GM23338 (cell line): ENCODE measurements around the gene NUTM1. TPM values are rescaled to one million over a fixed set of nuclear protein-coding genes. Genes with fewer than 3 reads are reported as not detected.

Source experiments
- ATAC-seq: fragments of 200-7000 bp; cut with Tn5 transposase; 3 replicates; pipeline ENCODE4 v1.9.1; 2020
- DNase-seq: peaks from one replicate; pipeline ENCODE4 v3.0.0-alpha.2; 2015; ENCODE audit warnings: low spot score
- H2AFZ ChIP-seq: fragments of 200-600 bp; sonication (generic); 2 replicates; pipeline ENCODE4 v1.8.0; 2016; ENCODE audit warnings: antibody characterized with exemption, mild to moderate bottlenecking, moderate library complexity
- H3F3A ChIP-seq: fragments of 200-600 bp; sonication (generic); replicated peaks from 2 replicates; pipeline ENCODE4 v1.8.0; 2017; ENCODE audit warnings: antibody characterized with exemption, mixed run types, low read depth
- H3K27ac ChIP-seq: fragments of 200-600 bp; sonication (generic); 2 replicates; pipeline ENCODE4 v1.6.1; 2016; ENCODE audit warnings: low read depth
- H3K27me3 ChIP-seq: fragments of 200-600 bp; sonication (generic); 2 replicates; pipeline ENCODE4 v1.8.0; 2016; ENCODE audit warnings: mild to moderate bottlenecking, mixed run types, moderate library complexity; ENCODE audit not compliant: insufficient read depth
- H3K36me3 ChIP-seq: fragments of 200-600 bp; sonication (generic); 2 replicates; pipeline ENCODE4 v1.8.0; 2016; ENCODE audit warnings: mild to moderate bottlenecking; ENCODE audit not compliant: insufficient read depth
- H3K4me1 ChIP-seq: fragments of 200-600 bp; sonication (generic); 2 replicates; pipeline ENCODE4 v1.8.0; 2016; ENCODE audit warnings: mild to moderate bottlenecking, moderate library complexity; ENCODE audit not compliant: insufficient read depth
- H3K4me2 ChIP-seq: fragments of 200-600 bp; sonication (generic); 2 replicates; pipeline ENCODE4 v1.7.1; 2017; ENCODE audit warnings: mixed run types
- H3K4me3 ChIP-seq: fragments of 200-600 bp; sonication (generic); 2 replicates; pipeline ENCODE4 v1.6.1; 2016; ENCODE audit warnings: mixed run types
- H3K79me2 ChIP-seq: fragments of 200-600 bp; sonication (generic); replicated peaks from 2 replicates; pipeline ENCODE4 v1.8.0; 2017; ENCODE audit warnings: mild to moderate bottlenecking; ENCODE audit not compliant: insufficient read depth
- H3K9me2 ChIP-seq: fragments of 200-600 bp; sonication (generic); 2 replicates; pipeline ENCODE4 v1.8.0; 2017; ENCODE audit not compliant: insufficient read depth
- H4K20me1 ChIP-seq: fragments of 200-600 bp; sonication (generic); replicated peaks from 2 replicates; pipeline ENCODE4 v1.8.0; 2017; ENCODE audit warnings: mild to moderate bottlenecking; ENCODE audit not compliant: insufficient read depth
- H3K27ac Mint-ChIP-seq: 2 replicates; pipeline ENCODE4 v1.8.0; 2020; ENCODE audit warnings: inconsistent platforms, mild to moderate bottlenecking, moderate library complexity, mixed read lengths
- H3K27me3 Mint-ChIP-seq: 3 replicates; pipeline ENCODE4 v1.8.0; 2022; ENCODE audit warnings: low read depth, mild to moderate bottlenecking, moderate library complexity, mixed read lengths, inconsistent platforms; ENCODE audit not compliant: insufficient read depth, poor library complexity
- H3K36me3 Mint-ChIP-seq: 3 replicates; pipeline ENCODE4 v1.8.0; 2021; ENCODE audit warnings: low read depth, mild to moderate bottlenecking, inconsistent platforms, moderate library complexity, mixed read lengths
- H3K4me1 Mint-ChIP-seq: 3 replicates; pipeline ENCODE4 v1.8.0; 2020; ENCODE audit warnings: mild to moderate bottlenecking, inconsistent platforms, mixed read lengths
- H3K4me3 Mint-ChIP-seq: 3 replicates; pipeline ENCODE4 v1.8.0; 2021; ENCODE audit warnings: moderate library complexity, mild to moderate bottlenecking, inconsistent platforms, mixed read lengths
- H3K9me3 Mint-ChIP-seq: 3 replicates; pipeline ENCODE4 v1.8.0; 2020; ENCODE audit warnings: moderate library complexity, mild to moderate bottlenecking, inconsistent platforms, mixed read lengths
- EZH2 ChIP-seq: fragments of 200-600 bp; sonication (generic); IDR thresholded peaks from one replicate; pipeline ENCODE4 v1.8.0; 2017; ENCODE audit warnings: antibody characterized with exemption, mild to moderate bottlenecking, low read depth; ENCODE audit not compliant: unreplicated experiment
- EZH2phosphoT487 ChIP-seq: fragments of 200-600 bp; sonication (generic); IDR thresholded peaks from one replicate; pipeline ENCODE4 v1.8.1; 2018; ENCODE audit warnings: antibody characterized with exemption; ENCODE audit not compliant: unreplicated experiment
- POLR2AphosphoS5 ChIP-seq: IDR thresholded peaks from 2 replicates; pipeline ENCODE4 v1.6.1; 2016; ENCODE audit warnings: antibody characterized with exemption, low read depth
- polyA plus RNA-seq: library from polyadenylated mRNA; unstranded; fragments of >200 nt; fragmentation: Nextera tagmentation; extraction: Ambion mirVana; gene quantifications from 2 replicates; pipeline ENCODE4 v1.2.1, GENCODE V29; 2016
- total RNA-seq: library from RNA; depleted of rRNA; stranded (reverse); fragments of >200 nt; shearing (Covaris generic); gene quantifications from 2 replicates; pipeline ENCODE4 v1.2.3, GENCODE V29; 2014
- TF ChIP-seq, protein P1 (sequence below), 2 experiments: fragments of 200-600 bp in 1 of 2; sonication (generic) in 1 of 2; conservative IDR thresholded peaks; 2 replicates each; pipeline versions ENCODE4 v1.5.1 to v1.6.1; 2016 to 2017; ENCODE audit warnings: antibody characterized with exemption in 2 of 2, low read depth in 2 of 2, mild to moderate bottlenecking in 2 of 2, moderate library complexity in 1 of 2

Gene NUTM1
- total and polyA plus RNA-seq, 2 experiments from 2014 or later = 0.16 to 1.2 TPM

DNA sequence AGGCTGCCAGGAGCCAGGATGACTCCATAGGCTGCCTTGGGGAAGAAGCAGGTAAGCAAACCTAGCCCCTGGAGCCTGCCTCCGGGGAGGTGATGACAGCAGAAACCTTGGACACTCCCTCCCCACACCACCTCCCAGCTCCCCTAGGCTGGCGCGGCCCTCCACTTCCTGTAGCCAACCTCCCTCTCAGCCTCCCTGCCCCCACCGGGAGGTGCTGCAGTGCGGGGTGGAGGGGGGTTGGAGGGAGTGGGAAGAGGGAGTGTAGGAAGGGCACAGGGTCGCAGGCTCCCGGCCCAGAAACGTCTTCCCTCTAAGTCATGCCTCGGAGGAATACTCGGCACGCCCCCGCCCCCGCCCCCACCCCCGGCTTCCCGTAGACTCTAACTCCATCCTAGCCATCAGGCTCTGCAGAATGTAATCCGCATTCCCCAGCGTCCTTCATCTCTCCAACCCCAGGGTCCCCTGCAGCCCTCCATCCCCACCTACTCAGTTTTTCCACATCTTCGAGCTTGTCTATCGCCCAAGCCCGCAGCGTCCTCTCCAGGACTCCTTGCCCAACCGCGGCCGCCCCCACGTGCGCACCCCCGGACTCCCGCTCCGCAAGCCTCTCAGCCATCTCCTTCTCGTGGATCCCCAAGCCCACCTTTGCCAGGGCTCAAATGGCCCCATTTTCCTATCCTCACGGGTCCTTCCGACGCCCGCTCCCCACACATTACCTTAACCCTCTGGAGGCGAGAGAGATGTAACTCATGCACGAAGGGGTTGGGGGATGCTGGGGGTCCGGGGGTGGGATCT is 23.4 kb downstream of the NUTM1 start:
- no peaks in the 10 kb centered on the region for H3K27me3 ChIP-seq
- H3K27ac ChIP-seq = peak overlapping the region; percentile 80; the same call in 1 of the 2 replicates

DNA sequence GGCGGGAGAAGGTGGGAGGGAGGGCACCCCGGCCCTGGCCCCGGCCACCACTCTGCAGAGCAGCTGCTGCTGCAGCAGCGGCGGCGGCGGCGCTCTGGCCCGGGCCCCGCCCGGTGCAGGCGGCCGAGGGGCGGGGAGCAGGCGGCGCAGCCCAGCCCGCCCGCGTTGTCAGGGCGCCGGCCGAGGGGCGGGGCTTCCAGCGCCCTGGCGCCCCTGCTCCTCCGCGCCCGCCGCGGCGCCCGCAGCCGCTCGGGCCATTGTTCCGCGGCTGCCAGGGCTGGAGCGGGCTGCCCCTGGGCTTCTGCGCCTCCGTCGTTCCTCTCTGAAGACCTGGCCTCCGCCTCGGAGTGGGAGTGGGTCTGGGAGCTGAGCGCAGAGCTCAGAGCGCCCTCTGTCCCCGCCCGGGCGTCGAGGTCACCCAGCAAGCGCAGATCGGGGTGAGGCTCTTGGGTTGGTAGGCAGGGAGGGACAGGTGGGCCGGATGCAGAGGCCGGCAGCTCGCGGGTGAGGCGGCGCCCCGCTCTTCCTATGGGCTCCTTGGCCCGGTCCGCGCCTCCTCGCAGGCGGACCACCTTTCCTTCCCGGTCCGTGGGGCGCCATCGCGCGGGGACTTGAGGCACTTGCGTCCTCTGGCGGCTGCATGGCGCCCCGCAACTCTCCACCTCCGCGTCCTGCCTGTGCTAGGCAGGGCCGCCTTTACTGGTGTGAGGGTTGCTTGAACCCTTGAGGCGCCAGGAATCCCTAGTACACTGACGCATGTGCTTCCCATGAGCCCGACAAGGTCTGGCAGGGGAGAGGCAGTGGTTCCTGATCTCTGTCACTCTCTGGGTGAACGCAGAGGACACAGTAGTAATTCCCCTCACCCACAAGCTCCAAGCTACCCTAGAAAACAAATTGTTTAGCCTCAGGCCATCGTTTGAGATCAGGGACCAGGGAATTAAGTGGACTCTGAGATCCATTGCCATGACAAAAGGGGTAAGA is 24.3 kb downstream of the NUTM1 start, which contains the start of gene LPCAT4:
Gene LPCAT4 (minus strand): TSS at position 96 of the 981 bp plus-strand sequence. CDS start 96 bp downstream, outside the sequence.
- H3K4me1 ChIP-seq = peaks cover 17% of the 10 kb centered on the region
- peak within 1 kb of the TSS; percentile 97 for H3K4me3 Mint-ChIP-seq

More for the DNA sequence above, 23.4 kb downstream of the NUTM1 start:
- Histone ChIP-seq H4K20me1 (peaks cover 20% of the 10 kb centered on the region), H3K4me2 (peak overlapping the region; percentile 98), H3K9me2 (no peaks in the 10 kb centered on the region), H3K36me3 (peaks cover 9% of the 10 kb centered on the region), H3K4me3 (peak overlapping the region; percentile 93), H2AFZ (no peak overlapping the region; the same call in 1 of the 2 replicates), H3F3A (peaks cover 11% of the 10 kb centered on the region; the same call in 1 of the 2 replicates), H3K4me1 (peaks cover 17% of the 10 kb centered on the region), H3K79me2 (peaks cover 23% of the 10 kb centered on the region)
- ATAC-seq (peak; percentile 75), DNase-seq (peak; percentile 93)
- Mint-ChIP-seq H3K27me3 (peaks cover 25% of the 10 kb centered on the region), H3K9me3 (peaks cover 1% of the 10 kb centered on the region; the same call in 2 of the 3 replicates), H3K27ac (peak overlapping the region; percentile 89), H3K4me3 (peak overlapping the region; percentile 97), H3K4me1 (peaks cover 17% of the 10 kb centered on the region), H3K36me3 (peaks cover 31% of the 10 kb centered on the region)
- TF ChIP-seq, protein P1, sequence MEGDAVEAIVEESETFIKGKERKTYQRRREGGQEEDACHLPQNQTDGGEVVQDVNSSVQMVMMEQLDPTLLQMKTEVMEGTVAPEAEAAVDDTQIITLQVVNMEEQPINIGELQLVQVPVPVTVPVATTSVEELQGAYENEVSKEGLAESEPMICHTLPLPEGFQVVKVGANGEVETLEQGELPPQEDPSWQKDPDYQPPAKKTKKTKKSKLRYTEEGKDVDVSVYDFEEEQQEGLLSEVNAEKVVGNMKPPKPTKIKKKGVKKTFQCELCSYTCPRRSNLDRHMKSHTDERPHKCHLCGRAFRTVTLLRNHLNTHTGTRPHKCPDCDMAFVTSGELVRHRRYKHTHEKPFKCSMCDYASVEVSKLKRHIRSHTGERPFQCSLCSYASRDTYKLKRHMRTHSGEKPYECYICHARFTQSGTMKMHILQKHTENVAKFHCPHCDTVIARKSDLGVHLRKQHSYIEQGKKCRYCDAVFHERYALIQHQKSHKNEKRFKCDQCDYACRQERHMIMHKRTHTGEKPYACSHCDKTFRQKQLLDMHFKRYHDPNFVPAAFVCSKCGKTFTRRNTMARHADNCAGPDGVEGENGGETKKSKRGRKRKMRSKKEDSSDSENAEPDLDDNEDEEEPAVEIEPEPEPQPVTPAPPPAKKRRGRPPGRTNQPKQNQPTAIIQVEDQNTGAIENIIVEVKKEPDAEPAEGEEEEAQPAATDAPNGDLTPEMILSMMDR (conservative IDR thresholded peaks at IDR 0.05; ENCODE audit: low read depth in 2 of 2) = no peak
- TF ChIP-seq POLR2AphosphoS5 (peak; percentile 29; the same call in 1 of the 2 replicates), EZH2phosphoT487 (no peak)

More for the DNA sequence above, 24.3 kb downstream of the NUTM1 start, which contains the start of gene LPCAT4:
- H3K27me3 ChIP-seq = no peaks in the 10 kb centered on the region
- peak within 1 kb of the TSS; percentile 98 for H3K27ac Mint-ChIP-seq
- TF ChIP-seq EZH2 (no peak), POLR2AphosphoS5 (peak; percentile 51)
- TF ChIP-seq, protein P1 (conservative IDR thresholded peaks at IDR 0.05; ENCODE audit: low read depth in 2 of 2) = peak; percentile 63 to 81
- peaks cover 6% of the 10 kb centered on the region; the same call in 2 of the 3 replicates for H3K9me3 Mint-ChIP-seq
- H3K27ac ChIP-seq = peak within 1 kb of the TSS; percentile 99
- H4K20me1 ChIP-seq = peaks cover 20% of the 10 kb centered on the region
- peaks cover 4% of the 10 kb centered on the region for H3K36me3 ChIP-seq
- H3K27me3 Mint-ChIP-seq = peaks cover 22% of the 10 kb centered on the region
- H2AFZ ChIP-seq = peak within 1 kb of the TSS; percentile 94
- peaks cover 30% of the 10 kb centered on the region for H3K36me3 Mint-ChIP-seq
- DNase-seq (peak; percentile 89), ATAC-seq (peak; percentile 74)
- peak within 1 kb of the TSS; percentile 98 for H3K4me2 ChIP-seq
- H3K79me2 ChIP-seq = peaks cover 23% of the 10 kb centered on the region
- peaks cover 17% of the 10 kb centered on the region for H3K4me1 Mint-ChIP-seq
- peaks cover 11% of the 10 kb centered on the region; the same call in 1 of the 2 replicates for H3F3A ChIP-seq
- H3K9me2 ChIP-seq = no peaks in the 10 kb centered on the region
- H3K4me3 ChIP-seq = peak within 1 kb of the TSS; percentile 93
